ENCODE data around the gene MSI2. TPM values are rescaled to one million over a fixed set of nuclear protein-coding genes. Genes with fewer than 3 reads are reported as not detected.

The MSI2 gene
- total and polyA plus RNA-seq, 2 donors (not counting 1 experiment from before 2014, with no cell fraction given), result 16.1 to 196 TPM

GRCh38 chr17:57643062-57643461 is 386.7 kb downstream of the MSI2 start:
- over 99% methylated on average over 8 of the region's 8 CpGs for WGBS (ENCODE audit: insufficient coverage)
- POLR2A ChIA-PET, result no interaction called here

DNA sequence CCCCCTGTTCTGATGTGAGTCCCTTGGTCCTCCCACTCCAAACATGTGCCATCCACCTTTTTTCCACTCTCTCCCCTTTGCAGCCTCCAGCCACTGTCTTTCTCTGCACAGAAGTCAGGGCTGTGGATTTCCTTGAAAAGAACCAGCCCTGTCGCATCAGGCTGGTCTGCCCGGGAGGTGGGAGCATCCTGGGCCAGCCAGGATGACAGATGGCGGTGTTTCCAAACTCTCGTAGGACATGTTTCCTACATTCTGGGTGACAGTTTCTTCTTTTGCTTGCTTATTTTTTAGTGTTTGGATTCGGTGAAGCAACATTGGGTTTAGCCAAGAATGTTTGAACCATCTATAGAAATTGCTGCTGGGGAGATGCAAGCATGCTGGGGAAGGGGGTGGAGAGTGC is 388.0 kb downstream of the MSI2 start:
- Mint-ChIP-seq H3K27me3 (no peaks in the 10 kb centered on the region), H3K27ac (no peak overlapping the region), H3K9me3 (ENCODE audit: insufficient read depth) (no peaks in the 10 kb centered on the region), H3K4me3 (no peak overlapping the region), H3K4me1 (peaks cover 2% of the 10 kb centered on the region)
- DNase-seq (no peak), ATAC-seq (ENCODE audit: low read depth) (no peak)
- Histone ChIP-seq H3K9ac (ENCODE audit: low read length) (no peak overlapping the region), H4K20me1 (ENCODE audit: control insufficient read depth, insufficient read depth, low read length, poor library complexity, severe bottlenecking) (no peaks in the 10 kb centered on the region), H3K36me3 (replicated peaks in 1 of 2; ENCODE audit: control extremely low read depth in 1 of 2, control insufficient read depth in 1 of 2, extremely low read depth in 1 of 2, insufficient read depth in 2 of 2, low read length in 1 of 2) (peaks cover 0 to 4% of the 10 kb centered on the region in 2 experiments), H3K27ac (ENCODE audit: low read length in 2 of 2) (no peak overlapping the region), H3K4me1 (ENCODE audit: control insufficient read depth in 2 of 2, insufficient read depth in 2 of 2, low read length in 2 of 2) (no peaks in the 10 kb centered on the region), H3K79me2 (ENCODE audit: control insufficient read depth, insufficient read depth, low read length) (no peaks in the 10 kb centered on the region), H3K4me3 (ENCODE audit: control extremely low read depth in 1 of 5, extremely low read depth in 1 of 5, insufficient read depth in 1 of 5, low read depth in 2 of 5, low read length in 4 of 5) (no peak overlapping the region), H3K9me3 (ENCODE audit: control extremely low read depth in 1 of 3, control insufficient read depth in 2 of 3, insufficient read depth in 1 of 3, low read length in 2 of 3) (no peaks in the 10 kb centered on the region), H3K27me3 (replicated peaks in 1 of 4; ENCODE audit: control extremely low read depth in 1 of 4, control insufficient read depth in 3 of 4, insufficient read depth in 4 of 4, low read length in 3 of 4) (no peaks in the 10 kb centered on the region), H3K4me2 (replicated peaks; ENCODE audit: low read depth, low read length, poor library complexity, severe bottlenecking) (no peak overlapping the region), H2AFZ (ENCODE audit: insufficient read depth, low read depth, low read length, poor library complexity, severe bottlenecking) (no peak overlapping the region)
- intact Hi-C loops (cut with micrococcal nuclease), result no loop called here
- TF ChIP-seq EZH2 (IDR thresholded peaks at IDR 0.05; ENCODE audit: borderline replicate concordance, insufficient read depth, low read depth, low read length, poor library complexity, severe bottlenecking), result no peak
- TF ChIP-seq, protein P1, sequence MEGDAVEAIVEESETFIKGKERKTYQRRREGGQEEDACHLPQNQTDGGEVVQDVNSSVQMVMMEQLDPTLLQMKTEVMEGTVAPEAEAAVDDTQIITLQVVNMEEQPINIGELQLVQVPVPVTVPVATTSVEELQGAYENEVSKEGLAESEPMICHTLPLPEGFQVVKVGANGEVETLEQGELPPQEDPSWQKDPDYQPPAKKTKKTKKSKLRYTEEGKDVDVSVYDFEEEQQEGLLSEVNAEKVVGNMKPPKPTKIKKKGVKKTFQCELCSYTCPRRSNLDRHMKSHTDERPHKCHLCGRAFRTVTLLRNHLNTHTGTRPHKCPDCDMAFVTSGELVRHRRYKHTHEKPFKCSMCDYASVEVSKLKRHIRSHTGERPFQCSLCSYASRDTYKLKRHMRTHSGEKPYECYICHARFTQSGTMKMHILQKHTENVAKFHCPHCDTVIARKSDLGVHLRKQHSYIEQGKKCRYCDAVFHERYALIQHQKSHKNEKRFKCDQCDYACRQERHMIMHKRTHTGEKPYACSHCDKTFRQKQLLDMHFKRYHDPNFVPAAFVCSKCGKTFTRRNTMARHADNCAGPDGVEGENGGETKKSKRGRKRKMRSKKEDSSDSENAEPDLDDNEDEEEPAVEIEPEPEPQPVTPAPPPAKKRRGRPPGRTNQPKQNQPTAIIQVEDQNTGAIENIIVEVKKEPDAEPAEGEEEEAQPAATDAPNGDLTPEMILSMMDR (IDR thresholded peaks at IDR 0.05), result no peak
- WGBS (ENCODE audit: insufficient coverage), result 100% methylated on average over 5 of the region's 5 CpGs
- POLR2A ChIA-PET, result no interaction called here
- CTCF ChIA-PET, result interaction anchor here (1.4 kb wide), 1 partner anchor 403 kb away, joined by 3 read pairs; no protein-coding TSS in a partner anchor

More at GRCh38 chr17:57643062-57643461, 386.7 kb downstream of the MSI2 start:
- Histone ChIP-seq H3K9me3 (ENCODE audit: control extremely low read depth in 1 of 3, control insufficient read depth in 2 of 3, insufficient read depth in 1 of 3, low read length in 2 of 3) (no peaks in the 10 kb centered on the region), H3K36me3 (replicated peaks in 1 of 2; ENCODE audit: control extremely low read depth in 1 of 2, control insufficient read depth in 1 of 2, extremely low read depth in 1 of 2, insufficient read depth in 2 of 2, low read length in 1 of 2) (peaks cover 0 to 7% of the 10 kb centered on the region in 2 experiments), H3K4me2 (replicated peaks; ENCODE audit: low read depth, low read length, poor library complexity, severe bottlenecking) (no peak overlapping the region), H3K9ac (ENCODE audit: low read length) (no peak overlapping the region), H2AFZ (ENCODE audit: insufficient read depth, low read depth, low read length, poor library complexity, severe bottlenecking) (no peak overlapping the region), H3K4me1 (ENCODE audit: control insufficient read depth in 2 of 2, insufficient read depth in 2 of 2, low read length in 2 of 2) (peaks cover 0 to 4% of the 10 kb centered on the region in 2 donors), H3K79me2 (ENCODE audit: control insufficient read depth, insufficient read depth, low read length) (no peaks in the 10 kb centered on the region), H3K4me3 (ENCODE audit: control extremely low read depth in 1 of 5, extremely low read depth in 1 of 5, insufficient read depth in 1 of 5, low read depth in 2 of 5, low read length in 4 of 5) (no peak overlapping the region), H3K27me3 (replicated peaks in 1 of 4; ENCODE audit: control extremely low read depth in 1 of 4, control insufficient read depth in 3 of 4, insufficient read depth in 4 of 4, low read length in 3 of 4) (no peaks in the 10 kb centered on the region), H4K20me1 (ENCODE audit: control insufficient read depth, insufficient read depth, low read length, poor library complexity, severe bottlenecking) (no peaks in the 10 kb centered on the region), H3K27ac (ENCODE audit: low read length in 2 of 2) (no peak overlapping the region)
- CTCF ChIA-PET, result interaction anchor here (0.8 to 1.7 kb wide), 5 partner anchors 20 to 401 kb away, joined by 3 to 5 read pairs (median 4); no protein-coding TSS in a partner anchor
- Mint-ChIP-seq H3K4me3 (no peak overlapping the region), H3K9me3 (ENCODE audit: insufficient read depth) (no peaks in the 10 kb centered on the region), H3K27me3 (no peaks in the 10 kb centered on the region), H3K4me1 (peaks cover 3% of the 10 kb centered on the region), H3K27ac (no peak overlapping the region)
- ATAC-seq (ENCODE audit: low read depth), result no peak
- no peak for DNase-seq
- TF ChIP-seq, protein P1 (IDR thresholded peaks at IDR 0.05), result no peak
- TF ChIP-seq EZH2 (IDR thresholded peaks at IDR 0.05; ENCODE audit: borderline replicate concordance, insufficient read depth, low read depth, low read length, poor library complexity, severe bottlenecking), result no peak
- intact Hi-C loops (cut with micrococcal nuclease), result no loop called here

All from B cell (primary cell).